GM18907 (cell line): ENCODE results near the gene DHX35.

Experiments
- ATAC-seq: cut with Tn5 transposase; IDR thresholded peaks from one replicate; pipeline ENCODE4 v1.9.1; 2021; ENCODE audit warnings: mild to moderate bottlenecking, moderate library complexity; ENCODE audit not compliant: unreplicated experiment

DHX35 gene

GRCh38 chr20:39019027-39019426 lies 56.9 kb downstream of the DHX35 start:
- ATAC-seq, result no peak

GRCh38 chr20:39019805-39020325 lies 57.7 kb downstream of the DHX35 start:
- peak; percentile 77 for ATAC-seq

- no peak for ATAC-seq
Measured at GRCh38 chr20:39021748-39022147, 59.6 kb downstream of the DHX35 start.

- ATAC-seq, result no peak
Measured at GRCh38 chr20:39025883-39026282, 63.7 kb downstream of the DHX35 start.

- no peak for ATAC-seq
Measured at GRCh38 chr20:39029364-39029763, 67.2 kb downstream of the DHX35 start.

- no peak for ATAC-seq
Measured at GRCh38 chr20:39032997-39033396, 70.9 kb downstream of the DHX35 start.

GRCh38 chr20:39036011-39036410 lies 73.9 kb downstream of the DHX35 start:
- ATAC-seq, result no peak

- ATAC-seq, result no peak
Measured at GRCh38 chr20:39036851-39037250, 74.7 kb downstream of the DHX35 start.

- no peak for ATAC-seq
Measured at GRCh38 chr20:39038047-39038446, 75.9 kb downstream of the DHX35 start.

GRCh38 chr20:39038495-39038894 lies 76.4 kb downstream of the DHX35 start:
- no peak for ATAC-seq

- ATAC-seq, result no peak
Measured at GRCh38 chr20:39039261-39039660, 77.1 kb downstream of the DHX35 start.

- ATAC-seq, result no peak
Measured at GRCh38 chr20:39040116-39040515, 78.0 kb downstream of the DHX35 start.

- ATAC-seq, result no peak
Measured at GRCh38 chr20:39041067-39041466, 78.9 kb downstream of the DHX35 start.

- ATAC-seq, result no peak
Measured at GRCh38 chr20:39042279-39043150, 80.4 kb downstream of the DHX35 start.

- no peak for ATAC-seq
Measured at GRCh38 chr20:39044501-39044900, 82.4 kb downstream of the DHX35 start.

- no peak for ATAC-seq
Measured at GRCh38 chr20:39045676-39046075, 83.5 kb downstream of the DHX35 start.

GRCh38 chr20:39047417-39047985 lies 85.4 kb downstream of the DHX35 start:
- no peak for ATAC-seq

- ATAC-seq, result peak; percentile 63
Measured at GRCh38 chr20:39048000-39048696, 86.0 kb downstream of the DHX35 start.

GRCh38 chr20:39049148-39049547 lies 87.0 kb downstream of the DHX35 start:
- ATAC-seq, result no peak

- ATAC-seq, result peak; percentile 85
Measured at GRCh38 chr20:39049684-39050554, 87.8 kb downstream of the DHX35 start.

- ATAC-seq, result no peak
Measured at GRCh38 chr20:39050555-39050902, 88.4 kb downstream of the DHX35 start.
